ELF-1 (cell line): Measurements from ENCODE around the gene JAKMIP2.
"Not testable (repeated sequence)": the region's sequence is repeated elsewhere in the genome, so short reads cannot be mapped to it uniquely, and the experiment has no call there.

Experiments used
- DNase-seq: peaks from one replicate; pipeline ENCODE4 v3.0.0-alpha.2; 2016; ENCODE audit warnings: low read depth, low spot score

Gene JAKMIP2

DNA sequence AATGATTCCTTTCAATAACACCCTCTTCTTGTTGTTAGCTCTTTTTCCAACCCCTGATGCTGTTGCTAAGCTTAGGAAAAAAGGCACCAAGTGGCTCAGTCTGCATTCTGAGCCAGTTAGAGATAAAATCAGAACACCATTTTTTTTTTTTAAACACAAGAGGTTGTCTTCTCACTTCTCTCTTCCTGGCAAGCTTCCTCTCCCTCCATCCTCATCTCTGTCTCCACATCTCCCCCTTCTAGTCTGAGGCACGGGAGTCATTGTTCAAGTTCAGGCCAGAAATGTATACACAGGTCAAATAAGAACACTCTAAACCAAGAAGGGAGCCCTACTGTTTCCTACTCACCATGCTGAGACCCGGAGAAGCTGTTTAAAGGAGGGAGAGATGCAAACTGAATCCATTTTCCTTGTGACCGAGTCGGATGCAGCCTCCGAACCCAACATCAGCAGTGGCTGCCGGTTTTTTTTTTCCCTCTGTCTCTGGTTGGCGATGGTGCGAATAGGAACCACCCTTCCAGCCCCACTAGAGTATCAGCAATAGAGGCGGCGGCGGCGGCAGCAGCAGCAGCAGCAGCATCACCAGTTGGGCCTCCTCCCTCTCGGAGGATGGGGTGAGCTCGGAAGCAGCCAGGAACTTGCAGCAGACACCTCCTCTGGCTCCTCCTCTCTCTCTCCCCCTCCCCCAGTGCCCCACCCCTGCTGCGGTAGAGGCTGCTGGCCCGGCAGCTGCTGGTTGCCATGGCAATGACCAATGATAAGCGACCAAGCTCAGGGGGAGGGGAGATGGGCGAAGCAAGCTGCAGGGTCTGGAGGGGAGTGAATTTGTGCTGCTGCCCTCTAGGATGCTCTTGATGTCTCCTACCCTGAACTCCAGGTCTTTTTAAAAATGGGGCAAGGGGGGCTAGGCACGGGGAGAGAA, at the start of gene JAKMIP2:
Gene JAKMIP2, minus strand, starts transcription at position 619 of the 919 bp plus-strand sequence. CDS start 110,922 bp downstream, outside the sequence.
- peak; percentile 98 for DNase-seq

DNA sequence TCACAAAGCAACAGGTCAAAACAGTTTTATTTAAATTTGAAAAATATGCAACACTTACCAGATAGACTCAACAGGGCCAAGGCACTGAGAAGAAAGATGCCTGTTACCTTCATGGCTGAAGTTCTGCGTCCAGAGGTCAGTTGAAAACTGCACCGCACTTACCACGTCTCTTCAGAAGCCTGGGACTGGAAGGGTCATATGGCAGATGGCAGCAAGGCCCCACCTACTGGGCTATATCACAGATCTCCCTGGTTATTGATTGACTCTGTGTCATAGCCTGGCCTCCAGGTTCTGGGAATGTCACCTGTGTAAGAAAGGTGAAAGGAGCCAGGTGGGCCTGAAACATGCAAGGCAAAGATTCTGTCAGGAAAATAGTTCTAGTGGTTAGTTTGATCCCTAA, 48.9 kb upstream of the JAKMIP2 start, which contains the start of gene SPINK1:
Gene SPINK1, minus strand, starts transcription at position 207 of the 400 bp plus-strand sequence. Its CDS starts 94 bp downstream, at position 113.
- no peak for DNase-seq

DNA sequence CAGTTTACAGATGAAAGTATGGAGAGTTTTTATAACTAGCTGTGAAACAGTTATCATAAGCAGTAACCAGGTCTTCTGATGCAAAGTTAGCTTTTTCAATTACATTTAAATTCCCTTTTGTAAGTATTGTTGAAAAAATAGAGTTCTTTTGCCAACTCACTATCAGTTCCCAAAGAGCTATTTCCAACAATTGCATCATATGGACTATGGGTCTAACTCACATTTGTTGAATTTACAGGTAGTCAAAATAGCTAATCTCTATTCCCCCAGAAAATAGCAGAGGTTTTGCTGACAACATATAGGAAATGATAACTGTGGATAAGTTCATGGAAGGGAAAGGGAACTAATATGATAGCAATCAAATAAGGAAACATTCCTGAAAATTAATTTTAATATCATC, 47.5 kb upstream of the JAKMIP2 start:
- DNase-seq: no peak

DNA sequence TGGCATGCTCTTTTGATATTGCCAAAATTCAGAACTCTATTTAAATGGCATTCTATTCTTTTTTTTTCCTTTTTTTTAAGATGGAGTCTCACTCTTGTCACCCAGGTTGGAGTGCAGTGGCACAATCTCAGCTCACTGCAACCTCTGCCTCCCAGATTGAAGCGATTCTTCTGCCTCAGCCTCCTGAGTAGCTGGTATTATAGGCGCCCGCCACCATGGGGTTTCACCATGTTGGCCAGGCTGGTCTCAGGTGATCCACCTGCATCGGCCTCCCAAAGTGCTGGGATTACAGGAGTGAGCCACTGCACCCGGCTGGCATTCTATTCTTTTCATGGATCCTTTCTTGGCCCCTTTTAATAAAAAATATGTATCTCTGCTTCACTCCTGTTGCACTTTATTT, 44.5 kb upstream of the JAKMIP2 start:
- not testable (repeated sequence) for DNase-seq

DNA sequence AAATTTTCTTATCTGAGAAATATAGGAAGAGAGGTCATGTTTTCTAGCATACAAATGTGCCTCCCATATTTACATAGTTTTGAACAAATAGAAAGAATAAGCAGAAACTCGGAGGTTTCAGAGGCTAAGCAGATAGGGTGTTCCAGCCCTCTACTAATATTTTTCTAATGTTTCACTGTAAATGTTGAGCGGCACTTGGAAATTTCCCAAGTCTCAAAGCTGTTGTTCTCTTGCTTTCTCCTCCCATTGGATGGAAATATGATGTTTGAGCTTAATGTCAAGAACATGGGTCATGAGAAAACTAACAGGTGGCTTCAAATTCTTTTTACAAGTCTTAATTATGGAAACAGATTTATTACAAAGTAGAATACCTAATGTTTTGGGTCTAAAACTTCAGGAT, 43.8 kb upstream of the JAKMIP2 start:
- no peak for DNase-seq

DNA sequence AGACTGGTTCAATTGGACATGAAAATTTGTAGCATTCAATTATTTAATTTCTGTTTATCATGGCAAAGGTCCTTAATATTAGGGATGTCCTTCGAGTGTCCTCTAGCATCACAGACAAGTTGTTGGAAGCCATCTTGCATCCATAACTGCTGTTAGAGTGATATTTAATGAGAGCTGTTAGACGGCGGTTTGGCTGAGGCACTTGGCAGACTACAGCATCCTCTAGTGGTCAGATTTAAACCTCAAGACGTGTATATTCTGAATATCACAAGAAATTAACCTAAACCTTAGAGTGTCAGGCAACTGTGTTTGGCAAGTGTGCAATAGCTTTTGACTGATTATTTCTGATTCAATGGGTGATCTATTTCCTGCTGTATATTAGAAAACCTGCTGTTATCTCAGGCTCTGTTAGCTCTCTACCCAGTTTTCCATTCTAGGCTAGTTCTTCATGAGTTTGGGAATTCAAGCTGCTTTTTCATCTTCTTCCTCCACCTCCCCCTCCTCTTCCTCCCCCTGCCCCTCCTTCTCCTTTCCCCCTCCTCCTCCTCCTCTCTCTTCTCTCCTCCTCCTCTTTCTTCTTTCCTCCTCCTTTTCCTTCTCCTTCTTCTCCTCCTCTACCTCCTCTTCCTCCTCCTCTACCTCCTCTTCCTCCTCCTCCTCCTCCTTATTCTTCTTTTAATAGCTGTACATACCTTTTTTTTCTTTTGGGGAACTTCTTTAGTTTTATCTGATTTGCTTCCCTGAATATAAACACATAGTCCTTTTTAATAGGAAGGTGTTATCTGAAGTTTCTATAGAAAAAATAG, 40.4 kb upstream of the JAKMIP2 start:
- DNase-seq: peak; percentile 34

DNA sequence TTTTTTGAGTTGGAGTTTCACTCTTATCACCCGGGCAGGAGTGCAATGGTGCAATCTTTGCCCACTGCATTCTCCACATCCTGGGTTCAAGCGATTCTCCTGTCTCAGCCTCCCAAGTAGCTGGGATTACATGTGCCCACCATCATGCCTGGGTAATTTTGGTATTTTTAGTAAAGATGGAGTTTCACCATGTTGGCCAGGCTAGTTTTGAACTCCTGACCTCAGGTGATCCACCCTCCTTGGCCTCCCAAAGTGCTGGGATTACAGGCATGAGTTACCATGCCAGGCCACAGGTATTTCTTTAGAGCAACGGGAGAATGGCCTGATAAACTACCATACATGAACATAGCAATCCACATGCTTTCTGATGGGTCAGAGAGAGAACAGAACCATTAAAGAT, 39.7 kb upstream of the JAKMIP2 start:
- not testable (repeated sequence) for DNase-seq

DNA sequence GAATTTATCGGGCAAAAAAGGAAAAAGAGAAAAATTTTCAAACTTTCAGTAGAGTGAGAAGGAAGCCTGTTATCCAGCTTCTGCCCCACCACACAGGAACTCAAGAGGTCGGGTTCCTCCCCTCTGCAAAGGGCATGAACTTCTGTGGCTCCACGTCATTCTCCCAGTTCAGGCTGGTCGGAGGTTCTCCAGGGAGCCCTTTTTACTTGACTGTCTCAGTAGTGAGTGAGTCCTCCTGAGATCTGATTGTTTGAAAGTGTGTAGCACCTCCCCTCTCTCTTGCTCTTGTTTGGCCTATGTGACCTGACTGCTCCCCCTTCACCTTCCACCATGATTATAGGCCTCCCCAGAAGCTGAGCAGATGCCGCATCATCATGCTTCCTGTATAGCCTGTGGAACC, 39.2 kb upstream of the JAKMIP2 start:
- DNase-seq: no peak

DNA sequence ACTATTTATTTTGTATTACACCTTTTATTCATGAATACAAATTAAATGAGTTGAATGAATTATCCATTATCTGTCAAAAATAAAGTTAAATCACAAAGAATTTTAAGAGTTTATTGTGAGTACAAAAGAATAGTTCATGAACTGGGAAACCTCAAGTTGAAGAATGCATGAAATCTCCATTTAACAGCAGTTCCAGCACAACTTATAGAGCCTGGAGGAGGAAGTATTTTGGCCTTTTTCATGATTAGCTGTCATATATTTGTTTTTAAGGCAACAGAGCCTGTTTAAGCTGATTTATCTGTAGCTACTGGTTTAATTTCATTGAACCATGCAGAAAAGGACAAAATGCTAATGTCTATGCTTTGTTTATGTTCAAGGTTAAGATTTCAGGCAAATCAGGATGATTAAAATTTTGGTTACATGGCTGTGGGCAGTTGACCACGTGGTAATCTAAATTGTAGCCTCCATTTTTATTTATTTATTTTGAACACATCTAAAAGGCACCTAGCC, 36.8 kb upstream of the JAKMIP2 start:
- no peak for DNase-seq

DNA sequence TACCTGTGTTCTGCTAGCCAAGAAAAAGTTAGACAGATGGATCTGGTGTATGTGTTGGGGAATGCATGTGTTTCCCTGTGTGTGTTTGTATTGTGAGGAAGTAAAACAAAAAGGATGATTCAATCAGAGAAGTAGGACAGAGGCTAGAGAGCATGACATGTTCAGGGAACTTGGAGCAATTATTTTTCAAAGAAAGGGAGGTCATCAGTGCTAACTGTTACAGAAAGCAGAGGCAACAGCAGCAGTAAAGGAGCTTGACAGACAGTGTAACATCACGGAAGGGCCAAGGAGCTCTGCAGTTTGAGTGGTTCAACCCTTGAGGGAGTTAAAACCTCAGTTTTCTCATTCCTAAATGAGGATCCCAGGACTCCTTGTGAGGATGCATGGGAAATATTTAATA, 35.8 kb upstream of the JAKMIP2 start:
- DNase-seq: no peak

DNA sequence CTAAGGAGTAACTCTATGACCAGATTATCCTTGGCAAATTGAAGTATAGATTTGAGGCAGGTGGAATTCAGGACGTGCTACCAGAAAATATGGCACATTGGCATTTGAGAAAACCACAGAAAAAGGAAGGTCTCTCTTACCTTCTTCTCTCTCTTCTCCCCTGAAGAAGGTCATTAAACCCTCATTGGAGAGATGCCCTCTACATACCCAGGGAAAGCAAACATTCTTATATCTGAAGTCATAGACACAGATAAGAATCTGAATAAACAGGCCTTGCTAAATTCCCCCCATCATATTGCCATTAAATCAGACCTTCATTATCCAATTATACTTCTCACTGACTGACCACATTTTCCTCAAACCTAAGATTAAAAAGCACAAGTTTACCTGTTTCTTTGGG, 31.2 kb upstream of the JAKMIP2 start:
- DNase-seq: no peak

DNA sequence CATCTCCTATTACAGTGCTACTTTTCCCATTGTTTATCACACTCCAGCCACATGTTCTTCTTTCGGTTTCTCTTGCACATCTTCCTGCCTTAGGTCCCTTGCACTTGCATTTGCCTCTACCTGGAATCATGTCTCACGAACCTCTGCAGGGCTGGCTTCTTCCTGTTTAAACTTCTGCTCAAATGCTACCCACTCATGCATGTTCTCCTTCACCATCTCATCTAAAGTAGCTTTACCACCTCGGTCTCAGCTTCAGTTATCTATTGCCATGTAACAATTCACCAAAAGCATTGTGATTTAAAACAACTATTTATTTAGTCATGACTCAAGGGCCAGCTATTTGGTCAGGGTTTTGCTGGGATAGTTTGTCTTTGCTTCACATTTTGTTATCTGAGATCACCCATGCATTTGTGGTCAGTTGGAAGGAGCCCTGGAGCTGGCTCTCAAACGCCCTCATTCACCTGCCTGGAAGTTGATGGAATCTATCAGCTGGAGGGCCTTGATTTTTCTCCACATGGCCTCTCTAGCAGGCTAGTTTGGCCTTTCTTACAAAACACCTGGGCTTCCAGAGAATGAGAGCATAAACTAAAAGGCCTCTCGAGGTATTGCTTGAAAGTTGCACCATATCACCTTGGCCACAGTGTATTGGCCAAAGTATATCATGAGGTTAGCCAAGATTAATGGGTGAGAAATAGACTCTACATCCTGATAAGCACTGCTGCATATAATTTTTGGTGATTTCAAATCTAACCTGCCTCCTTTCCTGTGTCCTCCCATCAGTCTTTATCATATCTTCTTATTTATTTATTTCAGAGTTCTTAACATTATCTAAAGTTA, 27.5 kb upstream of the JAKMIP2 start:
- no peak for DNase-seq

DNA sequence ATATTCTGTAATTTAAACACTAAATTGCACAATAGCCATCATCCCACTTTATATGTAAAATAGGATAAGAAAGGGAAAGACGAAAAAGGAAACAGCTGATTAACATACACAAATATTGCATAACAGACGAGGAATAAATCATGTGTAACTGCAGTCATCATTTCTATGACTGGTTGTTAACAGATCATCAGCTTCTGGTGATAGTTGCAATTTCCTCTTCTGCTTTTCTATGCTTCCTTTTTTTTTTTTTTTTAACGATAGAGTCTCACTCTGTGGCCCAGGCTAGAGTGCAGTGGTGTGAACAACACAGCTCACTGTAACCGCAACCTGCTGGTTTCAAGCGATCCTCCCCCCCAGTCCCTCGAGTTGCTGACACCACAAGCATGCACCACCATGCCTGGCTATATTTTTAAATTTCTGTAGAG, 22.5 kb upstream of the JAKMIP2 start:
- no peak for DNase-seq

DNA sequence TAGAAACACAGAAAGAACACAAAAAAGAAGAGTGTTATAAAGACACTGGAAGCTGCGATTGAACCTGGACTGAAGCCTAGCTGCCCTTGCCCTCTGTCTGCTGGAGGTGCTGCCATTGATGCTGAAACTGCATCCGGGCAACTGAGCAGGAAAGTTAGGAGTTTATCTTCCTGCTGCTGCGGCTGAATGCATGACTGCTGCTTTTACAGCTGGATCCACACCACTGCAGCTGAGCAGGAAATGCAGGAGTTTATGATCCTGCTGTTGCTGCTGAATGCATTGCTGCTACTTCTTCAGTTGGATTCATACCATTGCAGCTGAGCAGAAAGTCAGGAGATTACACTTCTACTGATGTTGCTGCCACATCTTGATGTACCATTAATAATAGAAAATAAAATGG, 21.8 kb upstream of the JAKMIP2 start:
- DNase-seq: no peak

DNA sequence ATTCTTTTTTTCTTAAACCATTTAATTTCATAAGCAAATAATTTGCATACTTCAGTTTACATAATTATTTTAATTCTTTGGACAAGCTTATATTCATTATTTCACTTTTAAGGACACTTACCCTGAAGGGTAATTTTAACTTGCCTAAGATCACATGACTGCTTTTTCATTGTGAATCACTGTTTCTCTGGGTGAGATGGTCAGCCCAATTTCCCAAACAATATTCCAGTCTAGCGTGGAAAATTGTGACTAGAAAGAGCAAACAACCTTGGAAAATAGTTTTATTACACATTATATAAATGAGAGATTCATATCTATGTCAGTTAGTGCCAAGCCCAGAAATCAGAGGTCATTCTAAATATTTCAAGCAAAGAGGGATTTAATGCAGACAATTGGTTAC, 21.4 kb upstream of the JAKMIP2 start:
- DNase-seq: no peak

DNA sequence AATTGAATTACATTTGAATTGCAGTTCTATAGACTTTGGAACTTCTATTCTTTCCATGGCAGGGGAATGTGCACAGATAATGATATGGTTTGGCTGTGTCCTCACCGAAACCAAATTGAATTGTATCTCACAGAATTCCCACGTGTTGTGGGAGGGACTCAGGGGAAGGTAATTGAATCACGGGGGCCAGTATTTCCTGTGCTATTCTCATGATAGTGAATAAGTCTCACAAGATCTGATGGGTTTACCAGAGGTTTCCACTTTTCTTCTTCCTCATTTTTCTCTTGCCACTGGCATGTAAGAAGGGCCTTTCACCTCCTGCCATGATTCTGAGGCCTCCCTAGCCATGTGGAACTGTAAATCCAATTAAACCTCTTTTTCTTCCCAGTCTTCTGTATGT, 20.6 kb upstream of the JAKMIP2 start:
- not testable (repeated sequence) for DNase-seq

DNA sequence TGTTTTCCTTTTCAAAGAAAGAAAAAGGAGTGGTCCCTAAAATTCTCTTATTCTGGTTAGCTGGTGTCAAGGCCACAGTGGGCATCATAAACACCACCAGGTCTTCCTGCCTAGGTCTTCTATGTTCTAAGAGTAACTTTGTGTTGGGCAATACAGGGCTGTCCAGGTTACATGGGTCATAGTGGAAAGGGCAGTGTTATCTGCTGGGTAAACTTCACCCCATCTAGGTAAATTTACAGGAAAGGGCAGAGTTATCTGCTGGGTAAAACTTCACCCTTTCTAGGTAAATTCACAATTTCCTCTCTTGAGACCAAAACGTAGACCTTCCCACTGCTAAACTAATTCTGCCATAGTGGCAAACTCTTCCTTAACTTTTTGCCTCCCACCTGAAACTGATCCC, 18.9 kb upstream of the JAKMIP2 start:
- DNase-seq: no peak

DNA sequence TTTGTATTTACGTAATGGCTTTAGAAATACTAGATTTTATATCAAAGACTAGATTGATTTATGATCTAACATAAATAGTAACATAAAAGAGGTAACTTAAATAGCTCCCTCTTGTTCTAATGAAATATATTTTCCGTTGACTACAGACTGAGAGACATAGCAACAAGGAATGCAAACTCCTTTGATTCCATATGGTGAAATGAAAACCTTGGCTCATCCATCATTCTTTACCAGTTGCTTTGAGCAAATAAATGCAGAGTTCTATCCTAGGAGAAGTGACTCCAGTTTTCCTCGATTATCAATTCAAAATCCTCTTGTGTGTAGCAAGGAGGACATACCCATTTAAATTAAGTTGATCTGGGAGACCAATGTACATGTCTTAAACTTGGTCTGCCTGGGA, 18.0 kb upstream of the JAKMIP2 start:
- DNase-seq: no peak

DNA sequence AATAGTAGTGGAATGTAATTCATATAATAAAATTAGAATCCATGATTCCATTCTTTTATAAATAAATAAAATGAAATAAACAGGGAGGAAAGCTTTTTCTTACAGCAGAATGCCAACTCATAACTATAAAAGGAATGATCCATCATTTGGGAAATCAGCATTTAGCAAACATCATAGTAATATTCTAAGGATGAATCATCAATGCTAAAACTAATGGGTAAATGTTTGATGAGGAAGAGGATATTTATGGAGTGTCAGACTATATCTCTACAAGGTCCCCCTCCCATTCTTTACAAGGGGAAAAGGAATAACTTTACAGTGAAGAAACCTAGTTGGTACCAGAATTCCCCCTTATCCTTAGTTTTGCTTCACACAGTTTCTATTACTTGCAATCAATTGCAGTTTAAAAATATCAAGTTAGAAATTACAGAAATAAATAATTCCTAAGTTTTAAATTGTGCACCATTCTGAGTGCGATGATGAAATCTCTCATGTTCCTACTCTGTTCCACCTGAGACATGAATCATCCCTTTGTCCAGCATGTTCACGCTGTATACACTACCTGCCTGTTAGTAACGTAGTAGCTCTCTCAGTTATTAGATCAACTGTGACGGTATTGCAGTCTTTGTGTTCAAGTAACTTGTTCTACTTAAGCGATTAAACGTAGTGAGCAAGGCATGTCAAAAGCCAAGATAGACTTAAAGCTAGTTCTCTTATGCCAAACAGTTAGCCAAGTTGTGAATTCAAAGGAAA, 14.2 kb upstream of the JAKMIP2 start:
- DNase-seq: no peak

DNA sequence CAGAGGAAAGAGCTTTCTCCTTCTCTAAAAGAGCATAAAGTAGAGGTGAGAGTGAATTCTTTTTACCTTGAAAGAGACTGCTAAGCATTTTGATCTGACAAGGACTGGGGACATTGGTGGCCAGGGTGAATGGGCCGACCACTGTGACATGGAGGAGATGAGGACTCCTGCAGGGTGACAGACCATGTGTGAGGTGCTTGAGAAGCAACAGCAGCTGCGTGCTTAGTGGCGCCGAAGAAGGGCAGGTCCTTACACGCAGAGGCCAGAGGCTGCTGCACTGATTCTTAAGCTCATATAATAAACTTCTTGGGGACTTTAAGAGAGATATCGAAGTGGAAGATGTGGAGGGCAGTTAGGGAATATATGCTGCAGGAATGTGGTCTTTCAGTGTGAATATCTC, 8.7 kb upstream of the JAKMIP2 start:
- no peak for DNase-seq

DNA sequence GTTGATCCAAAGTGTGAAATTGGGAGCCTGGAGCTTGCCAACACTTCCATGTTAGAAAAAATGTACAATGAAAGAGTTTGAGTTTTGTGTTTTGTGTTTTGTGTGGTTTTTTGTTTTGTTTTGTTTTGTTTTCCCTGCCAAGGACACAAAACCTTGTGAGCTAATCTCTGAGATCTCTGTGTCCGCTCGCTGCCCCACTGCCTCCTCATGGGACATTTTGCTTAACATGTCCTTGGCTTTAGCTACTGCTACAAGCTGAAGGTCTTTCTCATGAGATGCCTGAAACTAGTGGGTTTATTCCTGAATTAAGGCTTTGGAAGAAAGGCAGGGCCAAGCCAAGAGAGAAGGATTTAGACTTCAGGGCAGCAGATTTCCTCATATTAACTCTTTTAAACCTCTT, 7.3 kb upstream of the JAKMIP2 start:
- DNase-seq: no peak
